Measurements from ENCODE around the gene MAGEB2.

DNA sequence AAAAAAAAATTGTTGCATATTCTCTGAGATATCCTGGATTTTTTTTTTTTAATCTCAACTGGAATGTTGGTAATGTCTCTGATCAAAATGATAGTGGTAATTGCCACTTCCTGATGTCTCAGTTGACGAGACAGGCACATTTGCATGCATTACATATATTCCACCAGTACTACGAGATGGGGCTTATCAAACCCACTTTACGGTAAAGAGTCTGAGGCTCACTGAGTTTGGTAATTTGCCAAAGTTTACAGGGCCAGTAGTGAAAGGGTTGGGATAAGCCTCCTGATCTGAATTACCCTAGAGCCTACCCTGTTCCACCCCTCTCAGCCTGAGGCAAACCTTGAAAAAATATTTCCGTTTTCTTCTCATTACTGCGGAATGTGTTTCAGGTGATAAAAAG lies 5.3 kb downstream of the MAGEB2 start:
- TF ChIP-seq, protein P1, sequence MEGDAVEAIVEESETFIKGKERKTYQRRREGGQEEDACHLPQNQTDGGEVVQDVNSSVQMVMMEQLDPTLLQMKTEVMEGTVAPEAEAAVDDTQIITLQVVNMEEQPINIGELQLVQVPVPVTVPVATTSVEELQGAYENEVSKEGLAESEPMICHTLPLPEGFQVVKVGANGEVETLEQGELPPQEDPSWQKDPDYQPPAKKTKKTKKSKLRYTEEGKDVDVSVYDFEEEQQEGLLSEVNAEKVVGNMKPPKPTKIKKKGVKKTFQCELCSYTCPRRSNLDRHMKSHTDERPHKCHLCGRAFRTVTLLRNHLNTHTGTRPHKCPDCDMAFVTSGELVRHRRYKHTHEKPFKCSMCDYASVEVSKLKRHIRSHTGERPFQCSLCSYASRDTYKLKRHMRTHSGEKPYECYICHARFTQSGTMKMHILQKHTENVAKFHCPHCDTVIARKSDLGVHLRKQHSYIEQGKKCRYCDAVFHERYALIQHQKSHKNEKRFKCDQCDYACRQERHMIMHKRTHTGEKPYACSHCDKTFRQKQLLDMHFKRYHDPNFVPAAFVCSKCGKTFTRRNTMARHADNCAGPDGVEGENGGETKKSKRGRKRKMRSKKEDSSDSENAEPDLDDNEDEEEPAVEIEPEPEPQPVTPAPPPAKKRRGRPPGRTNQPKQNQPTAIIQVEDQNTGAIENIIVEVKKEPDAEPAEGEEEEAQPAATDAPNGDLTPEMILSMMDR (conservative IDR thresholded peaks at IDR 0.05), result no peak
- TF ChIP-seq ZFX (IDR thresholded peaks at IDR 0.05), result no peak
